CD4-positive, alpha-beta T cell treated with Interleukin-6 for 4 hours (primary cell): ENCODE results near the gene LSM4.
A peak's percentile ranks its signal among the peaks of the same experiment; 100 is the strongest.
"Not testable (repeated sequence)": the region's sequence is repeated elsewhere in the genome, so short reads cannot be mapped to it uniquely, and the experiment has no call there.

Source experiments
- DNase-seq: peaks from one replicate; pipeline ENCODE4 v3.0.0-alpha.2; 2020; ENCODE audit warnings: mixed read lengths

Gene LSM4

GRCh38 chr19:18340190-18340989 lies 17.5 kb upstream of the LSM4 start, which contains the start of gene PGPEP1:
PGPEP1 (plus strand) TSS chr19:18340598; CDS start chr19:18340682, 84 bp downstream.
- DNase-seq: peak; percentile 72

- no peak for DNase-seq
Measured at GRCh38 chr19:18339723-18340122, 16.8 kb upstream of the LSM4 start.

- no peak for DNase-seq
Measured at GRCh38 chr19:18338541-18338940, 15.7 kb upstream of the LSM4 start.

GRCh38 chr19:18336121-18336520 lies 13.2 kb upstream of the LSM4 start:
- no peak for DNase-seq

GRCh38 chr19:18333680-18334079 lies 10.8 kb upstream of the LSM4 start:
- no peak for DNase-seq

- DNase-seq: no peak
Measured at GRCh38 chr19:18332917-18333530, 10.1 kb upstream of the LSM4 start.

- DNase-seq: no peak
Measured at GRCh38 chr19:18330868-18331267, 8.0 kb upstream of the LSM4 start.

- no peak for DNase-seq
Measured at GRCh38 chr19:18329035-18329376, 6.1 kb upstream of the LSM4 start.

- DNase-seq: peak; percentile 90
Measured at GRCh38 chr19:18328340-18329034, 5.6 kb upstream of the LSM4 start.

GRCh38 chr19:18326772-18327171 lies 3.9 kb upstream of the LSM4 start:
- DNase-seq: no peak

- DNase-seq: not testable (repeated sequence)
Measured at GRCh38 chr19:18324373-18324731, 1.5 kb upstream of the LSM4 start.

- DNase-seq: peak; percentile 39
Measured at GRCh38 chr19:18322318-18322758, 538 bp downstream of the LSM4 start.

GRCh38 chr19:18321734-18322102 lies 1.2 kb downstream of the LSM4 start:
- peak; percentile 40 for DNase-seq

GRCh38 chr19:18320865-18321733 lies 1.8 kb downstream of the LSM4 start:
- DNase-seq: no peak

GRCh38 chr19:18319591-18320135 lies 3.2 kb downstream of the LSM4 start:
- DNase-seq: no peak

GRCh38 chr19:18317961-18318800 lies 4.7 kb downstream of the LSM4 start:
- DNase-seq: peak; percentile 70

GRCh38 chr19:18313398-18313797 lies 9.5 kb downstream of the LSM4 start:
- no peak for DNase-seq

GRCh38 chr19:18312092-18312534 lies 10.8 kb downstream of the LSM4 start:
- DNase-seq: no peak

- DNase-seq: no peak
Measured at GRCh38 chr19:18311502-18312091, 11.3 kb downstream of the LSM4 start.

GRCh38 chr19:18310966-18311365 lies 11.9 kb downstream of the LSM4 start:
- no peak for DNase-seq
